HepG2 (cell line): ENCODE measurements around the gene TMEM266. TPM values are rescaled to one million over a fixed set of nuclear protein-coding genes. Genes with fewer than 3 reads are reported as not detected.
A peak's percentile ranks its signal among the peaks of the same experiment; 100 is the strongest.

Source experiments
- ATAC-seq: fragments of 200-7000 bp; cut with Tn5 transposase; 3 replicates; pipeline ENCODE4 v1.9.1; 2020; ENCODE audit warnings: mild to moderate bottlenecking, moderate library complexity
- BruUV-seq: library from RNA; stranded (reverse); fragments of 400-500 nt; replicated peaks from 2 replicates; lab custom pipeline; 2021; lab: Mats Ljungman, UMichigan
- CTCF ChIA-PET: fragments of 300-600 bp; formaldehyde crosslinking; extraction: SDS; loops from one replicate; lab custom pipeline; 2021; ENCODE audit warnings: low total read pairs, inconsistent platforms, low intra/inter-chr PET ratio; lab: Yijun Ruan, JAX
- POLR2A ChIA-PET: fragments of 350-600 bp; sonication (Branson Sonifier 250); formaldehyde crosslinking; loops from one replicate; lab custom pipeline; 2020; ENCODE audit warnings: antibody characterized with exemption, inconsistent platforms; lab: Yijun Ruan, JAX
- DNase-seq: peaks from one replicate; pipeline ENCODE4 v3.0.0-alpha.2; 2015; ENCODE audit warnings: low spot score
- FAIRE-seq: peaks from 3 replicates; lab custom pipeline; 2011; peaks lifted over from hg19 to GRCh38; lab: Jason Lieb, UNC
- H2AFZ ChIP-seq: one replicate; pipeline ENCODE4 v1.6.1; 2011; ENCODE audit warnings: low read length, inconsistent platforms
- H3K27ac ChIP-seq: fragments of 300-600 bp; 3 replicates; pipeline ENCODE4 v1.8.0; 2011; ENCODE audit warnings: mixed run types, mild to moderate bottlenecking, mixed read lengths, low read length, inconsistent platforms; ENCODE audit not compliant: insufficient read depth; ENCODE audit errors: extremely low read length
- H3K27me3 ChIP-seq, 2 experiments: fragments of 200-600 bp in 1 of 2; 2 replicates in 1 of 2; 3 replicates in 1 of 2; pipeline versions ENCODE4 v1.6.0 to v1.8.0; 2011; ENCODE audit warnings: low read length in 2 of 2, mild to moderate bottlenecking in 2 of 2, moderate library complexity in 2 of 2, inconsistent platforms in 1 of 2; ENCODE audit not compliant: insufficient read depth in 2 of 2, control insufficient read depth in 1 of 2
- H3K36me3 ChIP-seq, 2 experiments: fragments of 200-600 bp in 1 of 2; replicated peaks in 1 of 2; 2 replicates in 1 of 2; 3 replicates in 1 of 2; pipeline versions ENCODE4 v1.5.1 to v1.8.0; 2011; ENCODE audit warnings: low read length in 2 of 2, inconsistent platforms in 1 of 2; ENCODE audit not compliant: insufficient read depth in 2 of 2, control insufficient read depth in 1 of 2
- H3K4me1 ChIP-seq: 2 replicates; pipeline ENCODE4 v1.5.1; 2012; ENCODE audit warnings: low read length, inconsistent platforms; ENCODE audit not compliant: insufficient read depth
- H3K4me2 ChIP-seq: 2 replicates; pipeline ENCODE4 v1.6.0; 2011; ENCODE audit warnings: low read depth, low read length, inconsistent platforms
- H3K4me3 ChIP-seq, 3 experiments: fragments of 200-600 bp in 1 of 3; sonication (generic), shearing (Covaris generic) in 1 of 3; replicated peaks in 1 of 3; 2 replicates each; pipeline ENCODE4 v1.5.1; 2011 to 2016; ENCODE audit warnings: low read length in 3 of 3, inconsistent platforms in 2 of 3, low read depth in 2 of 3, mild to moderate bottlenecking in 2 of 3, control low read depth in 1 of 3, mixed read lengths in 1 of 3; ENCODE audit not compliant: insufficient read depth in 1 of 3
- H3K79me2 ChIP-seq: one replicate; pipeline ENCODE4 v1.6.1; 2011; ENCODE audit warnings: low read length, inconsistent platforms; ENCODE audit not compliant: insufficient read depth
- H3K9ac ChIP-seq: 2 replicates; pipeline ENCODE4 v1.6.0; 2011; ENCODE audit warnings: mild to moderate bottlenecking, low read depth, low read length, inconsistent platforms; ENCODE audit not compliant: insufficient read depth
- H3K9me3 ChIP-seq: 2 replicates; pipeline ENCODE4 v1.5.1; 2012; ENCODE audit warnings: mild to moderate bottlenecking, low read length
- H4K20me1 ChIP-seq: 2 replicates; pipeline ENCODE4 v1.6.0; 2011; ENCODE audit warnings: inconsistent platforms, mild to moderate bottlenecking, low read length, moderate library complexity; ENCODE audit not compliant: insufficient read depth
- CEBPB ChIP-seq: IDR thresholded peaks from 2 replicates; pipeline ENCODE4 v1.6.1; 2011; ENCODE audit warnings: low read depth, low read length, improper control_type of control experiment, borderline replicate concordance
- ETV6 ChIP-seq: sonication (generic); formaldehyde crosslinking; conservative IDR thresholded peaks from 2 replicates; pipeline ENCODE4 v1.4.0; 2020; ENCODE audit warnings: missing genetic modification reagents
- KLF11 ChIP-seq: IDR thresholded peaks from 2 replicates; pipeline ENCODE4 v1.6.1; 2016; ENCODE audit warnings: missing compliant biosample characterization
- SUZ12 ChIP-seq: fragments of 150-350 bp; IDR thresholded peaks from 2 replicates; pipeline ENCODE4 v1.6.1; 2014; ENCODE audit warnings: low read depth, low read length
- TP53 ChIP-seq: sonication (generic); formaldehyde crosslinking; conservative IDR thresholded peaks from 2 replicates; pipeline ENCODE4 v1.4.0; 2020; ENCODE audit warnings: missing genetic modification reagents
- ZBTB3 ChIP-seq: sonication (generic); formaldehyde crosslinking; IDR thresholded peaks from 2 replicates; pipeline ENCODE4 v1.4.0; 2020; ENCODE audit warnings: low read depth, mild to moderate bottlenecking, moderate library complexity, missing genetic modification reagents, borderline replicate concordance
- ZBTB39 ChIP-seq: sonication (generic); formaldehyde crosslinking; IDR thresholded peaks from 2 replicates; pipeline ENCODE4 v1.5.0; 2020; ENCODE audit warnings: missing genetic modification reagents
- ZFP1 ChIP-seq: IDR thresholded peaks from 2 replicates; pipeline ENCODE4 v1.6.1; 2016
- ZNF432 ChIP-seq: sonication (generic); formaldehyde crosslinking; IDR thresholded peaks from 2 replicates; pipeline ENCODE4 v1.5.0; 2020; ENCODE audit warnings: missing genetic modification reagents, mild to moderate bottlenecking, borderline replicate concordance
- ZNF460 ChIP-seq: sonication (generic); formaldehyde crosslinking; IDR thresholded peaks from 2 replicates; pipeline ENCODE4 v1.5.1; 2020; ENCODE audit warnings: missing genetic modification reagents, mild to moderate bottlenecking, borderline replicate concordance
- ZNF550 ChIP-seq: sonication (generic); formaldehyde crosslinking; IDR thresholded peaks from 2 replicates; pipeline ENCODE4 v1.4.0; 2020; ENCODE audit warnings: mild to moderate bottlenecking, missing genetic modification reagents, borderline replicate concordance
- ZNF569 ChIP-seq: sonication (generic); formaldehyde crosslinking; IDR thresholded peaks from 2 replicates; pipeline ENCODE4 v1.5.0; 2020; ENCODE audit warnings: mild to moderate bottlenecking, missing genetic modification reagents, moderate library complexity, borderline replicate concordance
- ZNF629 ChIP-seq: sonication (generic); formaldehyde crosslinking; conservative IDR thresholded peaks from 2 replicates; pipeline ENCODE4 v1.5.0; 2020; ENCODE audit warnings: missing genetic modification reagents
- ZXDC ChIP-seq: sonication (generic); formaldehyde crosslinking; IDR thresholded peaks from 2 replicates; pipeline ENCODE4 v1.5.0; 2020; ENCODE audit warnings: mild to moderate bottlenecking, missing genetic modification reagents
- WGBS: methylation state at CpG from one replicate; pipeline ENCODE4 v1.1.6; 2017; ENCODE audit warnings: low lambda C conversion rate; 5-methylcytosine and 5-hydroxymethylcytosine counted together
- in situ Hi-C: cut with HindIII; loops from 2 replicates; pipeline ENCODE4 v1.10.0; 2017; ENCODE audit warnings: low pct_unique_long_range_greater_than_20kb; ENCODE audit not compliant: extremely low pct_ligation_motif_present
- intact Hi-C: fragments of 100-400 bp; cut with micrococcal nuclease; formaldehyde crosslinking; loops from one replicate; pipeline ENCODE4 v1.10.0; 2022; ENCODE audit not compliant: unreplicated experiment
- polyA plus RNA-seq, 8 experiments: library from polyadenylated mRNA; depleted of rRNA in 3 of 8; stranded (reverse) in 7 of 8; unstranded in 1 of 8; fragments of >200 nt; fragmentation: Illumina TruSeq in 4 of 8; extraction: Trizol in 4 of 8; gene quantifications; 2 replicates each; pipeline versions ENCODE4 v1.2.1 to v1.2.3, GENCODE V29; 2011 to 2016; ENCODE audit warnings: low read depth in 4 of 8, missing spikeins in 1 of 8, mixed read lengths in 1 of 8; ENCODE audit not compliant: insufficient read depth in 1 of 8
- total RNA-seq, 5 experiments: library from RNA; depleted of rRNA; stranded (reverse); fragments of >200 nt; fragmentation: Illumina TruSeq; extraction: Trizol; gene quantifications; 2 replicates each; pipeline ENCODE4 v1.2.3, GENCODE V29; 2016; ENCODE audit warnings: low read depth in 1 of 5

Gene TMEM266
- total and polyA plus RNA-seq, 2 of the 13 experiments (the other 11 are each of a cell fraction or from before 2014, with no cell fraction given) = 0.04 TPM; not detected in 1

- no peaks in the 10 kb centered on the region for H3K27me3 ChIP-seq
- no peak for ATAC-seq
- no peaks in the 10 kb centered on the region for H4K20me1 ChIP-seq
- ChIA-PET POLR2A (no interaction called here), CTCF (no interaction called here)
- BruUV-seq = no TSS peak
- FAIRE-seq = no peak
- H3K27ac ChIP-seq = no peak overlapping the region
- intact Hi-C loops = no loop called here
- no peak for TF ChIP-seq ZNF460 (CRISPR knock-in tag)
- H3K9ac ChIP-seq = no peak overlapping the region
- no peak overlapping the region for H3K4me2 ChIP-seq
- H3K4me1 ChIP-seq = no peaks in the 10 kb centered on the region
- no peak overlapping the region for H2AFZ ChIP-seq
- no peaks in the 10 kb centered on the region for H3K79me2 ChIP-seq
- no peak for DNase-seq
- WGBS = 100% methylated on average over 2 of the region's 2 CpGs
- H3K9me3 ChIP-seq = no peaks in the 10 kb centered on the region
- peaks cover 8 to 49% of the 10 kb centered on the region in 2 experiments for H3K36me3 ChIP-seq
- no peak overlapping the region for H3K4me3 ChIP-seq
- in situ Hi-C loops = no loop called here
Observed at GRCh38 chr15:76223521-76223920, 163.7 kb downstream of the TMEM266 start.

DNA sequence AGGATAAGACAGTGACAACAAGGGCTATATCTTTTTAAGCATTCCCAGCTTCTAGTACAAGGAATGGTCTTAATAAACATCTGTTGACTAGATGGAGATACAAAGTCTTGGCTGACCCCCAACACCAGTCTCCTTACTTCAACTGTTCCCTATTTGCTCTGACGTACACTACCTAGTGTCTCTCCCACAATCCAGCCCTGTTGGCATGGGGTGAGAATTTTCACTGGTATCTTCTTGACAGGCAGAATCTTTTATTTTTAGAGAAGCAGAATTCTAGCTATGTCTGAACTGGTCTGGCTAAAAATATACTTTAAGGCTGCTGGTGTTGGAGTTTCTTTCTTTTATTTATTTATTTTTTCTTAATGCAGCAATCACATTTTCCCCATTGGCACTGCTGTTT lies 169.5 kb downstream of the TMEM266 start:
- Histone ChIP-seq H3K9ac (no peak overlapping the region), H3K27ac (no peak overlapping the region), H2AFZ (no peak overlapping the region), H4K20me1 (no peaks in the 10 kb centered on the region), H3K9me3 (no peaks in the 10 kb centered on the region), H3K27me3 (no peaks in the 10 kb centered on the region), H3K4me2 (no peak overlapping the region), H3K79me2 (peaks cover 2% of the 10 kb centered on the region), H3K4me3 (no peak overlapping the region), H3K36me3 (peaks cover 18 to 46% of the 10 kb centered on the region in 2 experiments), H3K4me1 (no peaks in the 10 kb centered on the region)
- intact Hi-C loops = no loop called here
- POLR2A ChIA-PET = interaction anchor here (0.8 kb wide), 1 partner anchor 107 kb away, joined by 3 read pairs; the partner anchor contains the start of gene ISL2
- in situ Hi-C loops = no loop called here
- ATAC-seq (no peak), DNase-seq (no peak), FAIRE-seq (no peak)
- BruUV-seq = TSS peak; percentile 49
- WGBS = 36% methylated on average over 1 of the region's 1 CpG
- CTCF ChIA-PET = no interaction called here
- TF ChIP-seq KLF11 (no peak), TP53 (CRISPR knock-in tag) (no peak), CEBPB (no peak), ZBTB3 (CRISPR knock-in tag) (no peak), ETV6 (CRISPR knock-in tag) (no peak), ZNF569 (CRISPR knock-in tag) (no peak), ZFP1 (CRISPR knock-in tag) (no peak), SUZ12 (no peak), ZNF629 (CRISPR knock-in tag) (no peak), ZXDC (CRISPR knock-in tag) (no peak), ZNF432 (CRISPR knock-in tag) (no peak), ZNF550 (CRISPR knock-in tag) (no peak), ZBTB39 (CRISPR knock-in tag) (no peak)
